ENCODE measurements around the gene PPFIA1.

Gene PPFIA1

DNA sequence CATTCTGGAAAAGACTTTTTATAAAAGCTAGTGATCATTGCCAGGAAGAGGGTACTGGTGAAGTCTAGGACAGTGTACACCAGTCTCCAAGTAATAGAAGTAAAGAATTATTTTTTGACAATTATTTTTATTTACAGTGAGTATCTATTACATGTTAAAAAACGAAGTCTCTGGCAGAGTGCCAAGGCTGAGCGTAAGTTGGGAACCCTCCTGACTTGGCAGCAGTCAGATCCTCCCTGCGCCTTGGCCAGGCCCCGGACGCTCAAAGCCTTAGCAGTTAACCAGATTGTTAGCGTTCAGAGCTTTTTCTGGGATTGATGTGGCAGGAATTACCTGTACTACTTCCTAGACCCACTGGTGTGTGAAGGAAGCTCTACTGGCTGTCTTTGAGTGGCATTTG lies 89.7 kb downstream of the PPFIA1 start:
- Mint-ChIP-seq H3K27me3 (no peaks in the 10 kb centered on the region), H3K4me3 (no peak overlapping the region)

DNA sequence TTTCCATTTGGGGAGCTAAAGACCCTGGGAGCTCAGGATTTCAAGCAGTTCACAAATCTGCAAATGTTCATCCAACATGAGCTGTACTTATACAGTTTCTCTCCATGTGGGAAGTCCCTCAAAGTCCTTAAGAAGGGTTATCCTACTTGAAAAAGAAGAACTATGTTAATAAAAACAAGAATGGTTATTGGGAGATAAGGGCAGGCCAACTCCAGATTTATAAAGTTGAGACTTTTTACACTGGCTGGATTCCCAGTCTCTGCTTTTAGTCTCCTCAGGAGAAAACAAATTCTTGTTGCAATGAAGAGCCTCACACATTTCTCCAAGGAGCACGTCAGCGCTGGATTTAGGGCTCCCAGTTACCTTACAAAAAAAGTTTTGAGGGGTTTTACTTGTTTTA lies 93.7 kb downstream of the PPFIA1 start:
- no peak for ATAC-seq (replicated peaks; ENCODE audit: extremely low read depth, poor library complexity, severe bottlenecking)
- peaks cover 25% of the 10 kb centered on the region for H3K36me3 Mint-ChIP-seq (ENCODE audit: insufficient read depth)
- no peaks in the 10 kb centered on the region for H3K9me3 Mint-ChIP-seq
- no peak overlapping the region for H3K27ac Mint-ChIP-seq (ENCODE audit: low read depth)
- H3K27me3 Mint-ChIP-seq: no peaks in the 10 kb centered on the region
- DNase-seq (ENCODE audit: low spot score in 2 of 2): no peak
- H3K4me1 Mint-ChIP-seq: peaks cover 22% of the 10 kb centered on the region
- no peak overlapping the region for H3K4me3 Mint-ChIP-seq

More for the DNA sequence above, 89.7 kb downstream of the PPFIA1 start:
- peaks cover 14% of the 10 kb centered on the region for H3K4me1 Mint-ChIP-seq
- DNase-seq (ENCODE audit: low spot score in 2 of 2): no peak
- no peaks in the 10 kb centered on the region for H3K9me3 Mint-ChIP-seq
- ATAC-seq (replicated peaks; ENCODE audit: extremely low read depth, poor library complexity, severe bottlenecking): no peak
- peaks cover 39% of the 10 kb centered on the region for H3K36me3 Mint-ChIP-seq (ENCODE audit: insufficient read depth)
- H3K27ac Mint-ChIP-seq (ENCODE audit: low read depth): no peak overlapping the region

DNA sequence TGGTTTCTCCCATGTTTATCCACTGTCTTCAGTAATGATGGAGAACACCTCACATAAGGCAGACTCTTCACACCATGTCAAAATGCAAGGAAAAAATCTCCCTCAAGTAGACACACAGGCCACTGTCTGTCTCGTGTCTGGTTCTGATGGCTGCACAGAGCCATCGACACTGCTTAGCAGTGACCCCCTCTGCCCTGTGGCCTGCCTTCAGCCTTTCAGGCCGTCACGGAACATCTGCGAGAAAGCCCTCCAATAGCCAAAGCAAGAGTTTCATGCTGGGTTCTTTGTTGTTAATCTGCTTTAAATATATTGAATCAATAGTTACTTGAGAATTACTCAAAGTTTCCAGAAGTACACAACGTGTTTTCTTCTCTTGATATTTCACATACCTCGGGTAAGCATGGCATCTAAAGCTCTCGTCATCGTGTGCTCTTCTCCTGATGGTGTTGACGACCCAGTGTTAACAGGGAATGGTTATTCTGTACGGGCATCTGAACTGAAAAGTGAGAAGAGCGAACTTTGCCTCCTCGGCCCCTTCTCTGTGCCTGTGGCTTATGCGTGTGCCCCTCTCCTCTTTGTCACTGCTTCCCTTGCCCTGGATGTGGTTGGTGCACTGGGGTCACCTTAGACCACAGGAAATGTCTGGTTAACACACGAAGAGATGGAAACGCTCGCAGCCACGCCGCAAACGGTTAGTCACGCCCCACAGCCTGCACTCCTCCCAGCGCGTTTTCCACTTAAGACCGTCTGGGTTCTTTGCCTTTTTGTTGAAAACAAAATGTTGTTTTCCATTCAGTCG lies 94.5 kb downstream of the PPFIA1 start:
- Mint-ChIP-seq H3K4me3 (peak overlapping the region; percentile 74), H3K9me3 (no peaks in the 10 kb centered on the region), H3K27ac (ENCODE audit: low read depth) (peak overlapping the region; percentile 58), H3K27me3 (no peaks in the 10 kb centered on the region), H3K4me1 (peaks cover 22% of the 10 kb centered on the region), H3K36me3 (ENCODE audit: insufficient read depth) (peaks cover 23% of the 10 kb centered on the region)
- peak in 1 of 2 donors; percentile 27 for DNase-seq (ENCODE audit: low spot score in 2 of 2)
- peak; percentile 87 for ATAC-seq (replicated peaks; ENCODE audit: extremely low read depth, poor library complexity, severe bottlenecking)

DNA sequence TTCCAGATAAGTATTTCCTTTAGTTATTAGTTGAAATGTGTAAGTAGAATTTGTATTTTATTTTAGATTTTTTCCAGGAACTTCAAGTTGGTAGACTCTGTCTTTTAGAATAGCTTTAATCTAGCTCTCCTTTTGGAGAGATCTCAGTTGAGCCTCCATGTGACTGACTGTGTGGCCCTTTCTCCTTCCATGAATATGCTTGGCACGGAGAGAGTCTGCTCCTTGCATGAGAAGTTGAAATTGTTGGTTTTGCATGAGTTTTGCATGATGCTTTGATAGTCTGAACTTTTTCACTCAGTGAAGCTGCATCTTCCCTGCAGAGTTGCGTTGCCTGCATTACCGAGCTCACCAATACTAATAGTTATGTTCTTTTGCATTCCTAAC lies 95.0 kb downstream of the PPFIA1 start:
- peaks cover 22% of the 10 kb centered on the region for H3K4me1 Mint-ChIP-seq
- peak overlapping the region; percentile 58 for H3K27ac Mint-ChIP-seq (ENCODE audit: low read depth)
- DNase-seq (ENCODE audit: low spot score in 2 of 2): no peak
- H3K9me3 Mint-ChIP-seq: no peaks in the 10 kb centered on the region
- no peaks in the 10 kb centered on the region for H3K27me3 Mint-ChIP-seq
- peaks cover 22% of the 10 kb centered on the region for H3K36me3 Mint-ChIP-seq (ENCODE audit: insufficient read depth)
- no peak for ATAC-seq (replicated peaks; ENCODE audit: extremely low read depth, poor library complexity, severe bottlenecking)
- H3K4me3 Mint-ChIP-seq: peak overlapping the region; percentile 74

DNA sequence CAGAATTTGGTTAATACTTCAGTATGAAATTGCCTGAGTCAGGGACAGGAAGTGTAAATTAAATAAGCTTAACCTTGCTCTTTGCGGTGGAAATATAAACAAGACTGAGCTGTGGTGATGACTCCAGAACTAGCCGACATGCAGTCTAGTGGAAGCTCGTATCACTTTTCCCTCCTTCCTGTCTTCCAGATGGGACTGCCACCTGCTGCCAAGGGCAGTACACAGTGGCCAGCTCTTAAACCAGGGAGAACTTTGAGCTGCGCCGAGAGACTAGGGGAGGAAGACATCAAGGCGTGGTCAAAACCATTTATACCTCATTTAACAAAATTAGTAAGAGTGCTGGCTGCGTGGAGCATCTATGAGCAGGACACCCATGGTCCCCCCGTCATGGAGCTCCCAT lies 96.6 kb downstream of the PPFIA1 start:
- H3K27me3 Mint-ChIP-seq: no peaks in the 10 kb centered on the region
- no peak overlapping the region for H3K4me3 Mint-ChIP-seq
- DNase-seq (ENCODE audit: low spot score in 2 of 2) (no peak), ATAC-seq (replicated peaks; ENCODE audit: extremely low read depth, poor library complexity, severe bottlenecking) (no peak)
- no peaks in the 10 kb centered on the region for H3K9me3 Mint-ChIP-seq
- peaks cover 29% of the 10 kb centered on the region for H3K4me1 Mint-ChIP-seq
- peaks cover 17% of the 10 kb centered on the region for H3K36me3 Mint-ChIP-seq (ENCODE audit: insufficient read depth)
- no peak overlapping the region for H3K27ac Mint-ChIP-seq (ENCODE audit: low read depth)

DNA sequence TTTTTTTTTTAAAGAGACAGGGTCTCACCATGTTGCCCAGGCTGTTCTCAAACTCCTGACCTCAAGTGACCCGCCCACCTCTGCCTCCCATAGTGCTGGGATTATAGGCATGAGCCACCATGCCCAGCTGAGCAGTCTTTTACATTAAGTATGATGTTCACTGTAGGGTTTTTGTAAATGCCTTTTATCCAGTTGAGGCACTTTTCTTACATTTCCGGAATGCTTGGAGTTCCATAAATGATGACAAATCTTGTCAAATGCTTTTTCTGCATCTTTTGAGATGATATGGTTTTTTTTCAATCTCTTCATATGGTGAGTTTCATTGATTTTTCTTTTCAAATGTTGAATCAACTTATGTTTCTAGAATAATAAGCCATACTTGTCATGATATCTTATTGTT lies 98.5 kb downstream of the PPFIA1 start:
- DNase-seq (ENCODE audit: low spot score in 2 of 2): no peak
- no peak overlapping the region for H3K27ac Mint-ChIP-seq (ENCODE audit: low read depth)
- H3K36me3 Mint-ChIP-seq (ENCODE audit: insufficient read depth): peaks cover 22% of the 10 kb centered on the region
- H3K4me3 Mint-ChIP-seq: no peak overlapping the region
- H3K4me1 Mint-ChIP-seq: peaks cover 24% of the 10 kb centered on the region
- H3K9me3 Mint-ChIP-seq: no peaks in the 10 kb centered on the region
- no peak for ATAC-seq (replicated peaks; ENCODE audit: extremely low read depth, poor library complexity, severe bottlenecking)
- H3K27me3 Mint-ChIP-seq: no peaks in the 10 kb centered on the region

DNA sequence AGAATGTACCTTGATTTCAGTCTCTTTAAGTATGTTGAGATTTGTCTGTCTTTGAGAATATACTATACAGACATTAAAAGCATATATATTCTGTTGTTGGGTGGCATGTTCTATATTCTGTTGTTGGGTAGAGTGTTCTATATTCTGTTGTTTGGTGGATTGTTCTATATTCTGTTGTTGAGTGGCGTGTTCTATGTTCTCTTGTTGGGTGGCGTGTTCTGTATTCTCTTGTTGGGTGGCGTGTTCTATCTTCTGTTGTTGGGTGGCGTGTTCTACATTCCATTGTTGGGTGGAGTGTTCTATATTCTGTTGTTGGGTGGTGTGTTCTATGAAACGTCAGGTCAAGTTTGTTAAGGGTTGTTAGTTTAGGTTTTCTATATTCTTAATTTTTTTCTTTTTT lies 100.8 kb downstream of the PPFIA1 start:
- Mint-ChIP-seq H3K9me3 (no peaks in the 10 kb centered on the region), H3K4me1 (peaks cover 7% of the 10 kb centered on the region)

DNA sequence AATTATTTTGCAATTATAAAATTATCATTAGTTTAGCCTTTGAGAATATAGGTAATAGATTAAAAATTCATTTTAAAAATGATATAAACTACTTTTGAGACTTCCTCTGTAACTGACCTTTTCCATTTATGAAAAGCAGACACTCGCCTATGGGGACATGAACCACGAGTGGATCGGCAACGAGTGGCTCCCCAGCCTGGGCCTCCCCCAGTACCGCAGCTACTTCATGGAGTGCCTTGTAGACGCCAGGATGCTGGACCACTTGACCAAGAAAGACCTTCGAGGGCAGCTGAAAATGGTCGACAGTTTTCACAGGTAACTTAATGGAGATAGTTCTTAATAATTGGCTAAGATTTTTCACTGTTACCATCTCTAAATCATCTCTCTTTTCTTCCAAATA lies 101.6 kb downstream of the PPFIA1 start:
- no peak overlapping the region for H3K4me3 Mint-ChIP-seq
- peaks cover 7% of the 10 kb centered on the region for H3K4me1 Mint-ChIP-seq
- DNase-seq (ENCODE audit: low spot score in 2 of 2) (no peak), ATAC-seq (replicated peaks; ENCODE audit: extremely low read depth, poor library complexity, severe bottlenecking) (no peak)
- H3K27ac Mint-ChIP-seq (ENCODE audit: low read depth): no peak overlapping the region
- H3K27me3 Mint-ChIP-seq: no peaks in the 10 kb centered on the region
- H3K36me3 Mint-ChIP-seq (ENCODE audit: insufficient read depth): peaks cover 36% of the 10 kb centered on the region
- no peaks in the 10 kb centered on the region for H3K9me3 Mint-ChIP-seq

More for the DNA sequence above, 100.8 kb downstream of the PPFIA1 start:
- DNase-seq (ENCODE audit: low spot score in 2 of 2): no peak
- Mint-ChIP-seq H3K36me3 (ENCODE audit: insufficient read depth) (peaks cover 33% of the 10 kb centered on the region), H3K4me3 (no peak overlapping the region), H3K27me3 (no peaks in the 10 kb centered on the region), H3K27ac (ENCODE audit: low read depth) (no peak overlapping the region)
- ATAC-seq (replicated peaks; ENCODE audit: extremely low read depth, poor library complexity, severe bottlenecking): no peak

DNA sequence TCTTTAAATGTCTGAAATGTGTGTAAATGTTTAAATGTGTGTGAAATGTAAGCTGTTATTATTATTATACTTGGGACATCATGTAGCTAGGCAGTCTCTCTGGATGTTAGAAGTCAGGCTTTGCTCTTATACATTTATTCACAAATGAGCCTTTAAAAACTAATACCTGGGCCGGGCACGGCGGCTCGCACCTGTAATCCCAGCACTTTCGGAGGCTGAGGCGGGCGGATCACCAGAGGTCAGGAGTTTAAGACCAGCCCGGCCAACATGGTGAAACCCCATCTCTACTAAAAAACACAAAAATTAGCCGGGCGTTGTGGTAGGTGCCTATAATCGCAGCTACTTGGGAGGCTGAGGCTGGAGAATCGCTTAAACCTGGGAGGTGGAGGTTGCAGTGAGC lies 106.1 kb downstream of the PPFIA1 start:
- peaks cover 50% of the 10 kb centered on the region for H3K36me3 Mint-ChIP-seq (ENCODE audit: insufficient read depth)
- no peaks in the 10 kb centered on the region for H3K27me3 Mint-ChIP-seq
- DNase-seq (ENCODE audit: low spot score in 2 of 2): no peak
- H3K9me3 Mint-ChIP-seq: no peaks in the 10 kb centered on the region
- no peak overlapping the region for H3K4me3 Mint-ChIP-seq
- no peak overlapping the region for H3K27ac Mint-ChIP-seq (ENCODE audit: low read depth)
- no peaks in the 10 kb centered on the region for H3K4me1 Mint-ChIP-seq
- ATAC-seq (replicated peaks; ENCODE audit: extremely low read depth, poor library complexity, severe bottlenecking): no peak

DNA sequence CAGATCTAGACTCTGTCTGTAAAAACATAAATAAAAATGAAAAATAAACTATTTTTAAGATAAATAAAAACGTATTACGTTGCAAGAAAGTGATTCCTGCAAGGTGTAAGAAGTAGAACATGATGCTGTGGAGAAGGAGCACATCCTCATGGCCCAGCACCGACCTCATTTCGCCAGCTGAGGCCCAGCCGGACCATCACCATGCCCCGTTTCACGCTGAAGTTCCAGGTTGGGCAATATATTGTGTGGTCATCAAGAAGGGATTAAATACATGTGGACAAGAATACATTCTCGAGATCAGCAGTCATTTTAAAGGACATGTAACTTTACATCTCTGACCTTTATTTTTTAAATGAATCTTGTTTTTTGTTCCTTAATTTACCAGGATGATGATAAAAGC lies 107.2 kb downstream of the PPFIA1 start:
- H3K9me3 Mint-ChIP-seq: no peaks in the 10 kb centered on the region
- H3K4me1 Mint-ChIP-seq: no peaks in the 10 kb centered on the region

DNA sequence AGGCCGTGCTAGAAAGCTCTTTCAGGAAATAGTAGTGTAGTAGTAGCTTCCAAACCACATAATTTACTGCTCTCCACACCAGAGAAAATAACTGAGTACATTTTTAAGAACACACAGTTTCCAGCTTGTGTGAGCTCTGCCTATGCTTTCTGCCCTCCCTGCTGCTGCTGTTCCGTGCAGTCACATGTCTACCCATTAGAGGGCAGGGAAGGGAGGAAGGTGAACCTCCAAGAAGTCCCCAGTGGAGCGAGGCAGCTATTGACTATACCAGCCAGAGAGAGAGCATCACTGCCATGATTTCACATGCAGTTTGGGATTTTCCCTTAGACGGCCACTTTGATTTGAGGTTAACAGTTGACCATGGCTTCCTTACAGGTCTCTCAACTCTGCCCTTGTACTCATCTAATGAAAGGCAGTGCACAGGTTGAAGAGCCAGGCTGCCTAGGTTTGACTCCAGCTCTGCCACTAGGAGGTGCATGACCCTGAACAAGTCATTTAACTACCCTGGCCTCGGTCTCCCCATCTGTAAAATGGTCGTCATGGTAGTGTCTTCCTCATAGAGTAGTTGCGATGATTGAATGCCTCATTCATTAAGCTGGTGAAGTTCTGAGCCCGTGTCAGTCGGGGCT lies 108.1 kb downstream of the PPFIA1 start:
- ATAC-seq (replicated peaks; ENCODE audit: extremely low read depth, poor library complexity, severe bottlenecking) (no peak), DNase-seq (ENCODE audit: low spot score in 2 of 2) (no peak)
- no peaks in the 10 kb centered on the region for H3K4me1 Mint-ChIP-seq
- no peak overlapping the region for H3K27ac Mint-ChIP-seq (ENCODE audit: low read depth)
- H3K9me3 Mint-ChIP-seq: no peaks in the 10 kb centered on the region
- H3K4me3 Mint-ChIP-seq: no peak overlapping the region
- H3K36me3 Mint-ChIP-seq (ENCODE audit: insufficient read depth): peaks cover 48% of the 10 kb centered on the region
- H3K27me3 Mint-ChIP-seq: no peaks in the 10 kb centered on the region

More for the DNA sequence above, 107.2 kb downstream of the PPFIA1 start:
- Mint-ChIP-seq H3K36me3 (ENCODE audit: insufficient read depth) (peaks cover 50% of the 10 kb centered on the region), H3K4me3 (no peak overlapping the region), H3K27ac (ENCODE audit: low read depth) (no peak overlapping the region), H3K27me3 (no peaks in the 10 kb centered on the region)
- no peak for DNase-seq (ENCODE audit: low spot score in 2 of 2)
- ATAC-seq (replicated peaks; ENCODE audit: extremely low read depth, poor library complexity, severe bottlenecking): no peak

DNA sequence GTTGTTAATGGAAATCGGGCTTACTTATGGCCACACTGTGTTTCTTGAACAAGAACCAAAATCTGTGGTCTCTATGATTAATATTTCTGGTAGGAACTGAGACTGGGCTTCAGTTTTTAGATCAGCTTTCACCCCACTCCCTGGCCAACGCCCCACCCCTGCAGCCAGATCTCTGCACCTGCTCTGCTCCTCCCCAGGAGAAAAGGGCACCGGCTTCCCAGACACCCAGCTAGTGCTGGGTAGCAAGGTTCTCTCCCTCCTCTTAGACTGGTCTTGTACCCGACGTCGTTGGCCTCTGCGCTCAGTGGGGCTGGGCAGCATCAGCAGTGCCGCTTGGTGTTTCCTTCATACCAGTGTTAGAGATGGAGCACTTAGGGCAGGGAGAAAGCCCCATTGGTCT lies 110.9 kb downstream of the PPFIA1 start:
- no peak overlapping the region for H3K4me3 Mint-ChIP-seq
- no peak for ATAC-seq (replicated peaks; ENCODE audit: extremely low read depth, poor library complexity, severe bottlenecking)
- H3K27me3 Mint-ChIP-seq: no peaks in the 10 kb centered on the region
- no peak for DNase-seq (ENCODE audit: low spot score in 2 of 2)
- H3K36me3 Mint-ChIP-seq (ENCODE audit: insufficient read depth): peaks cover 36% of the 10 kb centered on the region
- H3K4me1 Mint-ChIP-seq: no peaks in the 10 kb centered on the region
- no peak overlapping the region for H3K27ac Mint-ChIP-seq (ENCODE audit: low read depth)
- H3K9me3 Mint-ChIP-seq: no peaks in the 10 kb centered on the region

Data from central memory CD8-positive, alpha-beta T cell (primary cell).